GM15510 (cell line): ENCODE results near the gene LRRC47.

Experiments used
- POLR2A ChIP-seq: IDR thresholded peaks from 3 replicates; pipeline ENCODE4 v1.6.1; 2011; ENCODE audit warnings: borderline replicate concordance; ENCODE audit not compliant: insufficient read length; ENCODE audit errors: extremely low read depth

LRRC47 gene

DNA sequence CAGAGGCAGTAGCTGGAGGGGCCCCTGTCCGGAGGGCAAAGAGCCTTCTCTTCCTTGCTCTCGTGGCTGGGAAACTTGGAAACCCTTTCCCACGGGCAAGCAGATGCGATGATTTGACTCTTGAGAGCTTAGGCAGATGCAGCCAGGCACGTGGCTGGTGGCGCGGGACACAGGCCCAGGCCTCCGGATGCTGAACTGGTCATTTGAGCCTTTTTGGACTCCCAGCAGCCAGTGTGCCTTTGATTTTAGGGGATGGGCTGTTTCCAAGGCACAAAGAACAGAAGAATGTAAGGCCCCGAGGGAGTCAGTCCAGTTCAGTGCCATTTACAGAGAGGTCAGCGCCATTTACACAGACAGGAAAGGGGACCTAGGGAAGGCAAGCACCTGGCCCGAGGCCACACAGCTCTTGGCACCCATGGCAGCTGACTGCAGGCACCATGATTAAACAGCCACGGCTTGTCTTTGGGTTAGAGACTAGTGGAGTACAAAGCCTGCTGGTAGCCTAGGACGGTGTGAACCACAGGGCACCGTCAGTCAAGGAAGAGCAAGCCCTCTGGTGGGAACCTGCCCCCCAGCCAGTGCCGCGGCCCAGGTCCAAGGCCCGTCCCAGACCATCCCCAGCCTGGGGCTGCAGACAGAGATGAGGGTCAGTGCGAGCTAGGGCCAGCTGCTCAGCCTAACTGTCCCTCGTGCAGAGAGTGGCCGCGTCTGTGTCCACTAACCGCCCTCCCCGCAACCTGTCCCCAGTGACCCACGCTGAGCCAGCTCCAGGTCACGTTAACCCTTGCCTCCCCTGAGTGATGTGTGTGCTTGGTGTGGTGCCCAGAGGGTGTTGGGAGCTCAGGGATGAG lies 64.5 kb downstream of the LRRC47 start:
- no peak for TF ChIP-seq POLR2A

DNA sequence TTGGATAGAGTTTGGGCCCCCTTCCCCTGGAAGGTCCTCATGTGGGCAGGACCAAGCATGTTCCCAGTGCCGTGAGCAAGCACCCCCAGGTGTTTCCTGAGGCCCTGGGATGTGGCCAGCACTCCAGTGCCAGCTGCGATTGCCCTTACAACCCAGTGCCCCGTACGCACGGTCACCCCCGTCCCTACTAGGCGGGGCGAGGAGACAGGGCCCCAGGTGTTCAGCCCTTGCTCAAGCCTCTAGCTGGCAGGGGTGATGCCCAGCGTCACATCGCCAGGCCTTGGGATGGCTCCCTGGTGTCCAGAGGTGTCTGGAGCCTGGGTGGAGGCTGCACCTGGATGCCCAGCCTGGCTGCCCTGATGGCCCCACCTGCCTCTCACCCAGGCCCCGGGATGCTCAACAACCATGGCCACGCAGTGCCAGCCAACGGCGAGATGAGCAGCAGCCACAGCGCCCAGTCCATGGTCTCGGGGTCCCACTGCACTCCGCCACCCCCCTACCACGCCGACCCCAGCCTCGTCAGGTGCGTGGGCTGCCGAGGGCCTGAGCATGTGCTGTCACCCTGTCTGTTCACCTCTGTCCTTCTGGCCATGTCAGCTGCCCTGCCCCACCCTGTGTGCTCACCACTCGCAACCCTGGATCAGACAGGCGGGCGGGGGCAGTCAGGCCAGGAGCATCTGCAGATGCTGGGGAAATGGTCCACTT lies 65.6 kb downstream of the LRRC47 start:
- no peak for TF ChIP-seq POLR2A

DNA sequence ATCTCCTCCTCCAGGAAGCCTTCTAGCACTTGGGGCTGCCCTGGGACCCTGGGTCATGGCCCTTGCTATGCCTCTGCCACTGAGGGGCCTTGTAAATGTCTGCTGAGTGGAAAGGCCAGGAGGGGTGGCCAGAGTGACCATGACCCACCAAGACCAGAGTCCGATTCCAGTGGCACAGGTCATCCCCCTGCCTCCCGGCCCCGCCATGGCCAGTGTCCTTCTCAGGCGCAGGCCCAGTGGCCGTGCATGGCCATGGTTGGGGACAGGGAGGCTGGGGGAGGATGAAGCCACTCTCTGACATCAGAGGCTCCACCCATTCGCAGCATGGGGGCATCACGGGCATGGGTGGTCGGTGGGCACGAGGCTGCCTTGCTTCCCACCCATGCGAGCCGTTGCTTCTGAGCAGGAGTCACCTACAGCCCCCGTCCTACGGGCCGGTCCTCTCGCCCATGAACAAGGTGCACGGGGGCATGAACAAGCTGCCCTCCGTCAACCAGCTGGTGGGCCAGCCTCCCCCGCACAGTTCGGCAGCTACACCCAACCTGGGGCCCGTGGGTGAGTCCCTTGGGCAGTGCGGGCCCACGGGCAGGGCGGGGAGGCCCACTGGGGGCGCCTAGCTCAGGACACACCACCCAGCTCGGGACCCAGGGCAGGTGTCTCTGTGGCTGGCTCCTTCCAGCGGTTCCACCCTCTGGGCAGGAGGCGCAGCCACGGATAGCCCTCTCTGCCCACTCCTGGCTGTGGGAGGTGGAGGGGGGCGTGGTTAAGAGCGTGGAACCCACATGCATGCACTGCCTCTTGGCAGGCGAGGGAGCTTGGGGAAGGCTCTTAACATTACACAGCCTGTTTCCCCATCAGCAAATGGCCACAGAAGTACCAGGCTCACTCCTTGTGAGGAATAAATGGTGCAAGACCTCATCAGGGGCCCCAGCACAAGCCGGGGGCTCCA lies 66.4 kb downstream of the LRRC47 start:
- no peak for TF ChIP-seq POLR2A
